MM.1S (cell line): Measurements from ENCODE around the gene GRIK1.

Source experiments
- EZH2 ChIP-seq: fragments of 300-600 bp; sonication (generic); optimal IDR thresholded peaks from 2 replicates; pipeline ENCODE3; 2017; ENCODE audit warnings: low read depth, mild to moderate bottlenecking, antibody characterized with exemption, low read length, mixed read lengths
- TF ChIP-seq, protein P1 (sequence below): fragments of 300-600 bp; sonication (generic); IDR thresholded peaks from 2 replicates; pipeline ENCODE4 v1.5.1; 2016; ENCODE audit warnings: antibody characterized with exemption, low read length, mixed read lengths

DNA sequence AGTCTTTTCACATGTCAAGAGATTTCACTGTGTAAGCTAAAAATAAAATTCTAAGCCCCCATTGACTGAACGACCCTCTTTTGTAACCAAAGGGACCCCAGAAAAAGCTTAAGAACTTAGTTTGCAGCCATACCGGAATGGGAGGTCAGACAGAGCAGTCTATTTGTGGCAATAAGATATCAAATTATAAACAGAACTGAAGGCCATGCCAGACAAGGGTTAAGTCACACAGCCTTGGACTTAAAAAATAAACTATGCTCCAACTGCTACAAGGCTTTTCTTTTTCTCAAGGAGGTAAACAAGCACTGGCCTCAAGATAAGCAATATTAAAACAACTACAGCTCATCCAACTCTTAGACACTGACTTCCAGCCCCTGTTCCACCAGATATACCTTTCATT is 384.2 kb downstream of the GRIK1 start:
- TF ChIP-seq, protein P1, sequence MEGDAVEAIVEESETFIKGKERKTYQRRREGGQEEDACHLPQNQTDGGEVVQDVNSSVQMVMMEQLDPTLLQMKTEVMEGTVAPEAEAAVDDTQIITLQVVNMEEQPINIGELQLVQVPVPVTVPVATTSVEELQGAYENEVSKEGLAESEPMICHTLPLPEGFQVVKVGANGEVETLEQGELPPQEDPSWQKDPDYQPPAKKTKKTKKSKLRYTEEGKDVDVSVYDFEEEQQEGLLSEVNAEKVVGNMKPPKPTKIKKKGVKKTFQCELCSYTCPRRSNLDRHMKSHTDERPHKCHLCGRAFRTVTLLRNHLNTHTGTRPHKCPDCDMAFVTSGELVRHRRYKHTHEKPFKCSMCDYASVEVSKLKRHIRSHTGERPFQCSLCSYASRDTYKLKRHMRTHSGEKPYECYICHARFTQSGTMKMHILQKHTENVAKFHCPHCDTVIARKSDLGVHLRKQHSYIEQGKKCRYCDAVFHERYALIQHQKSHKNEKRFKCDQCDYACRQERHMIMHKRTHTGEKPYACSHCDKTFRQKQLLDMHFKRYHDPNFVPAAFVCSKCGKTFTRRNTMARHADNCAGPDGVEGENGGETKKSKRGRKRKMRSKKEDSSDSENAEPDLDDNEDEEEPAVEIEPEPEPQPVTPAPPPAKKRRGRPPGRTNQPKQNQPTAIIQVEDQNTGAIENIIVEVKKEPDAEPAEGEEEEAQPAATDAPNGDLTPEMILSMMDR: no peak
- TF ChIP-seq EZH2: no peak
